ENCODE data around the gene CBFA2T3.

CBFA2T3 gene

DNA sequence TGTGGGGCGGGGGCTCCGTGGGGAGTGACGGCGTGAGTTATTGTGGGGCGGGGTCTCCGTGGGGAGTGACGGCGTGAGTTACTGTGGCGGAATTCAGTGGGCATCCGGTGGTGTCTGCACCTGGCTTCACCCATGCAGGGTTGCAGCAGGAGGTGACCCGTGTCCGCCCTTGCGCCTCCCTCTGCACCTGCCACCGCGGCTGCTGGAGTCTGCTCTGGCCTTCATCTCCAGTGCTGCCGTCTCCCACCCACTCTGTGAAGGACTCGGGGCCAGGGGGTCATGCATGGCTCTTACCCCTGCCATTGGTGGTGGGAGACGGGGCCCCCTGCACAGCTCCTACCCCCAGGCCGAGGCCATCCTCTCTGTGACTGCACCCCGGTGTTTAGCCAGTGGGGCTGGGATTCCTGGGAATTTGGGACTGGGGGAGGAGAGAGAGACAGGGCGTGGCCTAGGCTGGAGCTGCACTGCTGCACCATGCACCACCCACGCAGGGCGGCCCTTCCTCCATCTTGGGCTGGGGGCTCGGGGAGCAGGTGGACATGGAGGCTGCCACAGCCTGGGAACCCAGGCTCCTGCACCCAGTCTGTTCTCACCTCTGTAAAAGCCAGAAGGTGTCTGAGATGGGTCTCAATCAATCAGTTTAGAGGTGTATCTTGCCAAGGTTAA, 109.3 kb downstream of the CBFA2T3 start:
- no peak overlapping the region for H3K4me3 ChIP-seq (replicated peaks; ENCODE audit: low read depth, low read length)
- DNase-seq (ENCODE audit: extremely low read depth, low read depth): no peak
- TF ChIP-seq, protein P1, sequence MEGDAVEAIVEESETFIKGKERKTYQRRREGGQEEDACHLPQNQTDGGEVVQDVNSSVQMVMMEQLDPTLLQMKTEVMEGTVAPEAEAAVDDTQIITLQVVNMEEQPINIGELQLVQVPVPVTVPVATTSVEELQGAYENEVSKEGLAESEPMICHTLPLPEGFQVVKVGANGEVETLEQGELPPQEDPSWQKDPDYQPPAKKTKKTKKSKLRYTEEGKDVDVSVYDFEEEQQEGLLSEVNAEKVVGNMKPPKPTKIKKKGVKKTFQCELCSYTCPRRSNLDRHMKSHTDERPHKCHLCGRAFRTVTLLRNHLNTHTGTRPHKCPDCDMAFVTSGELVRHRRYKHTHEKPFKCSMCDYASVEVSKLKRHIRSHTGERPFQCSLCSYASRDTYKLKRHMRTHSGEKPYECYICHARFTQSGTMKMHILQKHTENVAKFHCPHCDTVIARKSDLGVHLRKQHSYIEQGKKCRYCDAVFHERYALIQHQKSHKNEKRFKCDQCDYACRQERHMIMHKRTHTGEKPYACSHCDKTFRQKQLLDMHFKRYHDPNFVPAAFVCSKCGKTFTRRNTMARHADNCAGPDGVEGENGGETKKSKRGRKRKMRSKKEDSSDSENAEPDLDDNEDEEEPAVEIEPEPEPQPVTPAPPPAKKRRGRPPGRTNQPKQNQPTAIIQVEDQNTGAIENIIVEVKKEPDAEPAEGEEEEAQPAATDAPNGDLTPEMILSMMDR (IDR thresholded peaks at IDR 0.05; ENCODE audit: low read depth, low read length, missing control alignments): no peak

GRCh38 chr16:88866151-88866920, 110.7 kb downstream of the CBFA2T3 start, which contains the start of gene PABPN1L:
Gene PABPN1L (minus strand): TSS chr16:88866660. CDS start chr16:88866606, 54 bp downstream.
- no peak within 1 kb of the TSS for H3K4me3 ChIP-seq (replicated peaks; ENCODE audit: low read depth, low read length)
- TF ChIP-seq, protein P1 (IDR thresholded peaks at IDR 0.05; ENCODE audit: low read depth, low read length, missing control alignments): no peak
- no peak for DNase-seq (ENCODE audit: extremely low read depth, low read depth)

DNA sequence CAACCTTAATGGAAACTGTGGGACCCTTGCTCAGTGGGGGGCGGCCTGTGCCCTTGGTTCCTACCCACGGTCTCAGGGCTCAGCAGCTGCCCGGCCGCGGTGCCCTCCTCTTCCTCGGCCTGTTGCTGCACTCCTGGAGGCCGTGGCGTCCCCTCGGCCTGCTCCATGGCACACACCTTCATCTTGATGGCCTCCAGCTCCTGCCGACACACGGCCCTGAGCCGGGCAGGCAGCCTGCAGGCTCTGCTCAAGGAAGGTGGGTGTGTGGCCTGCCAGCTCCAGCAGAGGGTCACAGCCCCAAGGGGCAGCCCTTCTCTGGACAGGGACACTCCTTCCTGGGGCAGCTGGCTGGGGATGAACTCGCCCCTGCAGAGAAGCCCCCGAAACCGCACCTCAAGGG, 111.3 kb downstream of the CBFA2T3 start:
- H3K4me3 ChIP-seq (replicated peaks; ENCODE audit: low read depth, low read length): no peak overlapping the region
- DNase-seq (ENCODE audit: extremely low read depth, low read depth): no peak
- TF ChIP-seq, protein P1 (IDR thresholded peaks at IDR 0.05; ENCODE audit: low read depth, low read length, missing control alignments): no peak

DNA sequence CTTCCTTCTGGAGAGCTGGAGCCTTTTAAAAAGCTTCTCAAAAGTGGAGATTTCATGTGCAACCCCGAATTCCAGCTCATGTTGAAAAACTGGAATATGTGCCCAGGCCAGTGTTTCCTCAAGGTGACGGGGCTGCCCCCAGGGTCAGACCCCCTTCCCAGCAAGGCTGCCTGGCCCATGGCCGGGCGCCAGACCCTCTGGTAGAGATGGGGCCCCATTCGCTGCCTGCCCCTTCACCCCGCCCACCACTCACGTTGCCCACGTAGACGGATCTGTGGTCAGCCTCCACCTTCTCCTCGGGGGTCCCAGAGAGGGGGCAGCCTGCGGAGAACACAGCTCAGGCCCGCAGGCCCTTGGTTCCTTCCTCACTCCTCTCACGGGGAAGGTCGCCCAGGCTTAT, 111.7 kb downstream of the CBFA2T3 start:
- no peak overlapping the region for H3K4me3 ChIP-seq (replicated peaks; ENCODE audit: low read depth, low read length)
- TF ChIP-seq, protein P1 (IDR thresholded peaks at IDR 0.05; ENCODE audit: low read depth, low read length, missing control alignments): no peak
- no peak for DNase-seq (ENCODE audit: extremely low read depth, low read depth)

GRCh38 chr16:88864521-88864920, 112.5 kb downstream of the CBFA2T3 start:
- H3K4me3 ChIP-seq (replicated peaks; ENCODE audit: low read depth, low read length): no peak overlapping the region
- no peak for DNase-seq (ENCODE audit: extremely low read depth, low read depth)
- TF ChIP-seq, protein P1 (IDR thresholded peaks at IDR 0.05; ENCODE audit: low read depth, low read length, missing control alignments): no peak

DNA sequence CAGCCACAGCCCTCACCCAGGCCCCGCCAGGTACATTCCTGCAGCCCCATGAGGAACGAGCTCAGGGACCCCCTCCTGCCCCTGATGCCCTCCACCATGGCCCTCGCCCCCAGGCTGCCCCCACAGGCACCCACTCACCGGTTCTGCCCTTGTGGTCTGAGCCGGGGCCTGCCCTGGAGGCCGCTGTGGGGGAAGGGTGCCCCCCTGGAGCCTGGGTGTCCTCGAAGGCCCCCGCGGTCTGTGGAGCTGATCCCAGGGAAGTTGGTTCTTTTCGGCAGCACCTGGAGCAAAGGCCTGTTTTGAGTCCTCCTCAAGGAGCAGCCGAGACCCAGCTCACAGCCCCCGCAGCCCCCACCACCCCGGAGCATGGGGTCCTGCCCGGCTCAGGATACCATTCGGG, 112.9 kb downstream of the CBFA2T3 start:
- TF ChIP-seq, protein P1 (IDR thresholded peaks at IDR 0.05; ENCODE audit: low read depth, low read length, missing control alignments): no peak
- no peak overlapping the region for H3K4me3 ChIP-seq (replicated peaks; ENCODE audit: low read depth, low read length)
- no peak for DNase-seq (ENCODE audit: extremely low read depth, low read depth)

Data from HFF-Myc (cell line).